Spleen (tissue), 7 donors: Measurements from ENCODE around the gene FDPS.

Experiments used
- POLR2A ChIP-seq, 3 donors: fragments of 450-650 bp; IDR thresholded peaks; one replicate each; pipeline ENCODE4 v1.5.1; 2017; ENCODE audit warnings: antibody characterized with exemption in 3 of 3, mild to moderate bottlenecking in 1 of 3
- TF ChIP-seq, protein P1 (sequence below), 11 experiments: fragments of 200-600 bp in 7 of 11; fragments of 450-650 bp in 4 of 11; sonication (generic) in 4 of 11; IDR thresholded peaks in 8 of 11; conservative IDR thresholded peaks in 3 of 11; 1 replicate in 7 of 11; 2 replicates in 4 of 11; pipeline versions ENCODE4 v1.4.0 to v1.8.0; 2016 to 2021; ENCODE audit warnings: antibody characterized with exemption in 11 of 11, inconsistent platforms in 4 of 11, mild to moderate bottlenecking in 1 of 11
- donor health status: DM: no; HTN: no; CAD: no; lungs with moderate emphysema.
- donor health status: DM: no; HTN: no; CAD: no.
- donor health status: DM: no; HTN: no; CAD: no.

DNA sequence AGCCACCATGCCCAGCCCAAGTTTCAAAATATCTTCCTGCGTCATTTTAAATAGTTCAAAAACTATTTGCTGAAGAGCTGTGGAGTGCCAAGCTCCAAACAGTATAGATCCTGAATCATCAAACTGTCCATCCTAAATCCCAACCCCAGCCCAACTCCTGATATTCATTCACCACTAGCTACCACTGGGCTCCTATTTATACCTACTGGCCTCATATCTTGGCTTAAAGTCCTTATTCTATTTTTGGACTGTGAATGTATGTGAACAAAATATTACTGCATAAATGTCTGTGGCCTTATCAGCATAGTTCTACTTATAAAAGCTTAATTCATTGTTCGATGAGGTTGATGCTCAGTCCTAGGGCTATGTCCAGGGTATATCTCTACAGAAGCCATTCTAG is 41.3 kb upstream of the FDPS start:
- TF ChIP-seq, protein P1, sequence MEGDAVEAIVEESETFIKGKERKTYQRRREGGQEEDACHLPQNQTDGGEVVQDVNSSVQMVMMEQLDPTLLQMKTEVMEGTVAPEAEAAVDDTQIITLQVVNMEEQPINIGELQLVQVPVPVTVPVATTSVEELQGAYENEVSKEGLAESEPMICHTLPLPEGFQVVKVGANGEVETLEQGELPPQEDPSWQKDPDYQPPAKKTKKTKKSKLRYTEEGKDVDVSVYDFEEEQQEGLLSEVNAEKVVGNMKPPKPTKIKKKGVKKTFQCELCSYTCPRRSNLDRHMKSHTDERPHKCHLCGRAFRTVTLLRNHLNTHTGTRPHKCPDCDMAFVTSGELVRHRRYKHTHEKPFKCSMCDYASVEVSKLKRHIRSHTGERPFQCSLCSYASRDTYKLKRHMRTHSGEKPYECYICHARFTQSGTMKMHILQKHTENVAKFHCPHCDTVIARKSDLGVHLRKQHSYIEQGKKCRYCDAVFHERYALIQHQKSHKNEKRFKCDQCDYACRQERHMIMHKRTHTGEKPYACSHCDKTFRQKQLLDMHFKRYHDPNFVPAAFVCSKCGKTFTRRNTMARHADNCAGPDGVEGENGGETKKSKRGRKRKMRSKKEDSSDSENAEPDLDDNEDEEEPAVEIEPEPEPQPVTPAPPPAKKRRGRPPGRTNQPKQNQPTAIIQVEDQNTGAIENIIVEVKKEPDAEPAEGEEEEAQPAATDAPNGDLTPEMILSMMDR (IDR thresholded peaks at IDR 0.05 in 8 of 11, conservative IDR thresholded peaks at IDR 0.05 in 3 of 11) = no peak
- TF ChIP-seq POLR2A (IDR thresholded peaks at IDR 0.05) = no peak
